Omental fat pad (tissue), 4 donors: ENCODE data around the gene HOGA1. TPM values are rescaled to one million over a fixed set of nuclear protein-coding genes. Genes with fewer than 3 reads are reported as not detected.

ENCODE experiments used
- ATAC-seq: fragments of 150-250 bp; one replicate; pipeline ENCODE4 v1.9.1; 2016; ENCODE audit warnings: mild to moderate bottlenecking, moderate library complexity; ENCODE audit not compliant: low FRiP score
- DNase-seq: peaks from one replicate; pipeline ENCODE4 v3.0.0-alpha.2; 2019; ENCODE audit warnings: low spot score
- CTCF ChIP-seq, 3 donors: fragments of 450-650 bp; IDR thresholded peaks; one replicate each; pipeline ENCODE4 v1.5.1; 2016 to 2017; ENCODE audit warnings: antibody characterized with exemption in 3 of 3, mild to moderate bottlenecking in 3 of 3, moderate library complexity in 2 of 3
- total RNA-seq, 4 donors: library from RNA; depleted of rRNA; stranded (reverse); fragments of >200 nt; gene quantifications; one replicate each; pipeline ENCODE4 v1.1.0, GENCODE V29; 2016

HOGA1 gene
- total RNA-seq, 4 donors from 2014 or later = 3.3 to 11.7 (median 7.6) TPM

GRCh38 chr10:97563337-97563736 is 20.9 kb upstream of the HOGA1 start:
- TF ChIP-seq CTCF (IDR thresholded peaks at IDR 0.05) = no peak
- DNase-seq (no peak), ATAC-seq (no peak)

GRCh38 chr10:97564776-97565175 is 19.4 kb upstream of the HOGA1 start:
- ATAC-seq (no peak), DNase-seq (no peak)
- TF ChIP-seq CTCF (IDR thresholded peaks at IDR 0.05) = no peak

GRCh38 chr10:97566336-97566996 is 17.7 kb upstream of the HOGA1 start:
- no peak for TF ChIP-seq CTCF (IDR thresholded peaks at IDR 0.05)
- DNase-seq = no peak
- ATAC-seq = no peak

GRCh38 chr10:97567891-97568290 is 16.3 kb upstream of the HOGA1 start:
- ATAC-seq = peak; percentile 25
- no peak for TF ChIP-seq CTCF (IDR thresholded peaks at IDR 0.05)
- no peak for DNase-seq

- ATAC-seq = no peak
- TF ChIP-seq CTCF (IDR thresholded peaks at IDR 0.05) = no peak
- DNase-seq = no peak
Measured at GRCh38 chr10:97570146-97570788, 13.9 kb upstream of the HOGA1 start.

- no peak for DNase-seq
- no peak for TF ChIP-seq CTCF (IDR thresholded peaks at IDR 0.05)
- no peak for ATAC-seq
Measured at GRCh38 chr10:97570789-97571471, 13.3 kb upstream of the HOGA1 start.
